Osteocyte (in vitro differentiated cells): Measurements from ENCODE around the gene PHF21B. TPM values are rescaled to one million over a fixed set of nuclear protein-coding genes. Genes with fewer than 3 reads are reported as not detected.

Experiments used
- DNase-seq: peaks from one replicate; pipeline ENCODE4 v3.0.0; 2021; ENCODE audit warnings: mixed read lengths; ENCODE audit not compliant: unreplicated experiment; ENCODE audit errors: extremely low spot score
- H3K27ac Mint-ChIP-seq: one replicate; pipeline ENCODE4 v1.8.0; 2021; ENCODE audit warnings: mild to moderate bottlenecking, mixed read lengths; ENCODE audit not compliant: unreplicated experiment
- H3K27me3 Mint-ChIP-seq: one replicate; pipeline ENCODE4 v1.8.0; 2021; ENCODE audit warnings: mixed read lengths; ENCODE audit not compliant: unreplicated experiment
- H3K36me3 Mint-ChIP-seq: one replicate; pipeline ENCODE4 v1.8.0; 2021; ENCODE audit warnings: mixed read lengths; ENCODE audit not compliant: unreplicated experiment
- H3K4me1 Mint-ChIP-seq: one replicate; pipeline ENCODE4 v1.8.0; 2021; ENCODE audit warnings: mixed read lengths; ENCODE audit not compliant: unreplicated experiment
- H3K4me3 Mint-ChIP-seq: one replicate; pipeline ENCODE4 v1.8.0; 2021; ENCODE audit warnings: mild to moderate bottlenecking, moderate library complexity, mixed read lengths; ENCODE audit not compliant: unreplicated experiment
- H3K9me3 Mint-ChIP-seq: one replicate; pipeline ENCODE4 v1.8.0; 2021; ENCODE audit warnings: mixed read lengths; ENCODE audit not compliant: unreplicated experiment
- total RNA-seq: library from RNA; stranded (reverse); gene quantifications from 2 replicates; pipeline ENCODE4 v1.2.1, GENCODE V29; 2021
- TF ChIP-seq, protein P1 (sequence below): fragments of 200-600 bp; sonication (generic); IDR thresholded peaks from 2 replicates; pipeline ENCODE4 v1.5.0; 2021; ENCODE audit warnings: antibody characterized with exemption, mild to moderate bottlenecking, moderate library complexity

PHF21B gene
- total RNA-seq, 1 donor from 2014 or later = 0.54 TPM

DNA sequence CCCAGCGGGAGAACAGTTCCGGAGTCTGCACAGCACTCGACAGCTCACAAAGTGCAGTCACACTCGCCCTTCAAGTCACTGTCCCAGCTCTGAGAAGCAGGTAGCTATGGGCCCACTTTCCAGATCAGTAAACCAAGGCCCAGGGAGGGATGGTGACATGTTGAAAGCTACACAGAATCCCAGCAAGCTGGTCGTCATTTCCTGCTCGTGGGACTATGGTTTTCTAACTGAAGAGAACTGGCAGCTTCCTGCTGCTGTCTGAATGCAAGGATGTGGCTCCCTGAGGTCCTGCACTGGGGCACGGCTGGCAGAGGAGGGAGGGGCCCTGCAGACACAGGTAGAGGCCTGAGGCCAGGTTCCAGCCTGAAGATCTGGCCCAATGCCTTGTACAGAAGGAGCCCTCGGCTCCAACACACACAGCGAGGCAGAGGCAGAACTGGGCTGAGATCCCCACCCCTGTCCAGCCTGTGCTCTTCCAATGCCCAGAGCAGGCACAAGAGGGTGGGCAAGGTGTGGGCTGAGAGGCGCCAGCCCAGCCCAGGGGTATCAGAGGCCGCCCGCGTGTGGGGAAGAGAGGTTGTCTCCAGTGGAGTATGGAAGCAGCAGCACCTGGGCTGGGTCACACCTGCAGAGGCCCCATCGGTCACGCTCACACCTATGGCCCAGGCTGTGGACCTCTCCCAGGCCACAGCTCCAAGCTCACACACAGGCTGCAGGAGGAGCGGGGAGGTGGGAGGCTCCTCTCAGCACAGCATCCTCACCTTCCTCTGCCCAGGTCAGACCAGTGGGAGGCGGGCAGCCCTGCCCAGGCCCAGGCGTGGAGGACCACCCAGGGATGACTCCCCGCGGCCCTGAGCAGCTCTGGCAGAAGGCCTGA, 119.2 kb downstream of the PHF21B start:
- no peaks in the 10 kb centered on the region for H3K36me3 Mint-ChIP-seq
- no peaks in the 10 kb centered on the region for H3K9me3 Mint-ChIP-seq
- H3K4me1 Mint-ChIP-seq = no peaks in the 10 kb centered on the region
- no peak for DNase-seq
- TF ChIP-seq, protein P1, sequence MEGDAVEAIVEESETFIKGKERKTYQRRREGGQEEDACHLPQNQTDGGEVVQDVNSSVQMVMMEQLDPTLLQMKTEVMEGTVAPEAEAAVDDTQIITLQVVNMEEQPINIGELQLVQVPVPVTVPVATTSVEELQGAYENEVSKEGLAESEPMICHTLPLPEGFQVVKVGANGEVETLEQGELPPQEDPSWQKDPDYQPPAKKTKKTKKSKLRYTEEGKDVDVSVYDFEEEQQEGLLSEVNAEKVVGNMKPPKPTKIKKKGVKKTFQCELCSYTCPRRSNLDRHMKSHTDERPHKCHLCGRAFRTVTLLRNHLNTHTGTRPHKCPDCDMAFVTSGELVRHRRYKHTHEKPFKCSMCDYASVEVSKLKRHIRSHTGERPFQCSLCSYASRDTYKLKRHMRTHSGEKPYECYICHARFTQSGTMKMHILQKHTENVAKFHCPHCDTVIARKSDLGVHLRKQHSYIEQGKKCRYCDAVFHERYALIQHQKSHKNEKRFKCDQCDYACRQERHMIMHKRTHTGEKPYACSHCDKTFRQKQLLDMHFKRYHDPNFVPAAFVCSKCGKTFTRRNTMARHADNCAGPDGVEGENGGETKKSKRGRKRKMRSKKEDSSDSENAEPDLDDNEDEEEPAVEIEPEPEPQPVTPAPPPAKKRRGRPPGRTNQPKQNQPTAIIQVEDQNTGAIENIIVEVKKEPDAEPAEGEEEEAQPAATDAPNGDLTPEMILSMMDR = no peak
- H3K27me3 Mint-ChIP-seq = no peaks in the 10 kb centered on the region
- H3K4me3 Mint-ChIP-seq = no peak overlapping the region
- no peak overlapping the region for H3K27ac Mint-ChIP-seq

DNA sequence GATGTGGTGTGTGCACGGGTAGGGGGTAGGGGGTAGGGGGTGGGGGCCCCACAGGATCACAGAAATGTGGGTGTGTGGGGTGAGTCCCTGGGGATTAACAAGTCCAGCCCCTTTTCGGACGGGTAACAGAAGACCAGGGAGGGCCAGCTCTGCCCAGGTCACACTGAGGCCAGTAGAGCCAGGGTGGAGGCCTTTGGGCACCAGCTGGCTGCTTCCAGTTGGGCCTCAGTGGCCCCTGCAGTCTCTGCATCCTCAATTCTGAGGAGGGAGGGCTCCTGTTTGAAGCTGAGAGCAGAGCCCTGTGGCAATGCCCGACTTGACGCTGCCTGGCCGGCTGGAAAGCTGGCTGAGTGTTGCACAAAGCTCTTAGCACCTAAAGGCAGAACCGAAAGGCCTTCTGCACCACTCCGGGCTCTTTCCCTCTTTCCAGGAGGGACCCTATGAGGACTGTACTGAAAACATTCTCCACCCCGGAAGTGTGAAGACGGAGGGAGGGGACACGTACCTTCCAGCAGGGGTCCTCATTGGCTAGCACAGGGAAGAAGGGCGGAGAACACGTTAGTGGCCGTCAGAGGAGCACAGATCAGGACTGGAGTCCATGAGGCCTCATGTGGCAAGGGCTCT, 120.4 kb downstream of the PHF21B start:
- Mint-ChIP-seq H3K4me3 (no peak overlapping the region), H3K9me3 (no peaks in the 10 kb centered on the region), H3K27ac (no peak overlapping the region), H3K36me3 (no peaks in the 10 kb centered on the region), H3K4me1 (no peaks in the 10 kb centered on the region), H3K27me3 (no peaks in the 10 kb centered on the region)
- DNase-seq = no peak
- TF ChIP-seq, protein P1 = no peak

DNA sequence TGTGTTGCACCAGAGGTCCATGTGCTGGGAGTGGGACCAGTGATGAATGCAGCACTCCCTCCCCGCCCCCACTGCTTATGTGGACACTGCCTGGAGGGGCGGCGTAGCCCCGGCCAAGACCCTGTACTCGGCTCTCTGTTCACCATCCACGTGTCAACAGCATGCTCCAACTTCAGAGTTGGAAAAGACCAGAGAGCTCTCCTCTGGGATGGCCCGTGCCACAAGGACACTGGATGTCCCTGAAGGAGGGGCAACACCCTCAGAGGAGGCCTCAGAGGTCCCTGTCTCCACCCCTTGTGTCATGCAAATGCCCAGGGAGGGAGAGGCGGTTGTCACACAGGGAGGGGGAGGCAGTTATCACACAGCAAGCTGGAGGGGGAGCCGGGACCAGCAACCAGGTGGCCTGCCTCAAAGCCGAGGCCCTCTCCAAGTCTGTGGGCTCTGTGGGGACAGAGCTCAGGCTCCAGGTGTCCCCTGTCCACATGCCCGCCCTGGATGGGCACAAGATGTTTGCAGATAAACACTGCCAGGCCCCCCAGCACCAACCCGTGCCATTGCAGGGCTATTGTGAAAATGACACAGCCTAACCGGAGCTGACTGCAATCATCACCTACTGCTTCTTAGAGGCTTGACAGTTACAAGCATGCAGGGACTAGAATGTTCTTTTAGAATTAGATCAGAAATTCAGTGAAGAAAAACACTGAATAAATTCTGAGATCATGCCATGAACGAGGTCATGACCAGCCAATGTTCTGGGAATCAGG, 121.1 kb downstream of the PHF21B start:
- Mint-ChIP-seq H3K27me3 (no peaks in the 10 kb centered on the region), H3K4me1 (no peaks in the 10 kb centered on the region), H3K9me3 (no peaks in the 10 kb centered on the region), H3K36me3 (no peaks in the 10 kb centered on the region), H3K27ac (no peak overlapping the region), H3K4me3 (no peak overlapping the region)
- TF ChIP-seq, protein P1 = no peak
- DNase-seq = no peak

DNA sequence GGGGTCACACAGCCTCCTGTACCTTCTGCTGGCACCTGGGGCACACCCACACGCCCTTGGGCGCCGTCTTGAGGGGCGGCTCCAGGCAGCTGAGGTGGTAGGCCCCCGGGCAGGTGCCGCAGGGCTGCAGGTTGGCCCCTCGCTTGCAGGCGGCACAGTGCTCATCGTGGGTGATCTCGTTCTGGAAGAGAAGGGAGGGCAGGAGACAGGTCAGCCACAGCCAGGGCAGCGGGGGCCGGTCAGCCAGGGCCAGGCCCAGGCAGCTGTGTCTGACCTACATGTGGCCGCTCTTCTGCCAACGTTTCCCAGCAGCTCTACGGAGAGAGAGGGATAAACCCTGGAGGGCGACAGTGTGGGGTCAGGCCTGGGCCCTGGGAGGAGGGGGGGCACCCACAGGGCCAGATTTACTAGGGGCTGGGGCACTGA, 121.9 kb downstream of the PHF21B start:
- H3K4me3 Mint-ChIP-seq = no peak overlapping the region
- TF ChIP-seq, protein P1 = no peak
- no peaks in the 10 kb centered on the region for H3K36me3 Mint-ChIP-seq
- no peaks in the 10 kb centered on the region for H3K4me1 Mint-ChIP-seq
- DNase-seq = no peak
- H3K27ac Mint-ChIP-seq = no peak overlapping the region
- no peaks in the 10 kb centered on the region for H3K9me3 Mint-ChIP-seq
- no peaks in the 10 kb centered on the region for H3K27me3 Mint-ChIP-seq
